Right lobe of liver (tissue), 6 donors: ENCODE data around the gene NARS2. TPM values are rescaled to one million over a fixed set of nuclear protein-coding genes. Genes with fewer than 3 reads are reported as not detected.
A peak's percentile ranks its signal among the peaks of the same experiment; 100 is the strongest.
"Not testable (repeated sequence)": the region's sequence is repeated elsewhere in the genome, so short reads cannot be mapped to it uniquely, and the experiment has no call there.

Experiments
- ATAC-seq, 4 donors: fragments of 200-7000 bp; cut with Tn5 transposase; one replicate each; pipeline ENCODE4 v1.9.1; 2020; ENCODE audit warnings: mild to moderate bottlenecking in 4 of 4, moderate library complexity in 4 of 4
- DNase-seq, 3 donors: peaks; one replicate each; pipeline ENCODE4 v3.0.0-alpha.2; 2020
- H3K27ac ChIP-seq, 3 donors: fragments of 200-600 bp; one replicate each; pipeline ENCODE4 v1.8.0; 2022
- H3K27me3 ChIP-seq, 2 donors: fragments of 200-600 bp; one replicate each; pipeline ENCODE4 v1.8.0; 2022
- H3K36me3 ChIP-seq, 4 donors: fragments of 200-600 bp; sonication (generic) in 1 of 4; one replicate each; pipeline versions ENCODE4 v1.5.1 to v1.8.0; 2017 to 2022; ENCODE audit warnings: control low read depth in 1 of 4
- H3K4me1 ChIP-seq, 4 donors: fragments of 200-600 bp; sonication (generic) in 1 of 4; one replicate each; pipeline versions ENCODE4 v1.5.1 to v1.8.0; 2017 to 2022; ENCODE audit warnings: control low read depth in 1 of 4
- H3K4me3 ChIP-seq, 3 donors: fragments of 200-600 bp; one replicate each; pipeline ENCODE4 v1.8.0; 2022
- H3K9me3 ChIP-seq, 4 donors: fragments of 200-600 bp; sonication (generic) in 1 of 4; one replicate each; pipeline versions ENCODE4 v1.5.1 to v1.8.0; 2017 to 2022; ENCODE audit warnings: control low read depth in 1 of 4
- CTCF ChIP-seq, 4 donors: fragments of 200-600 bp in 3 of 4; fragments of 450-650 bp in 1 of 4; IDR thresholded peaks; one replicate each; pipeline versions ENCODE4 v1.5.1 to v1.8.0; 2016 to 2022; ENCODE audit warnings: antibody characterized with exemption in 4 of 4, mild to moderate bottlenecking in 2 of 4
- POLR2A ChIP-seq: fragments of 450-650 bp; IDR thresholded peaks from one replicate; pipeline ENCODE4 v1.6.1; 2017; ENCODE audit warnings: antibody characterized with exemption, mild to moderate bottlenecking
- WGBS: methylation state at CpG from one replicate; pipeline ENCODE4 v1.1.6; 2018; ENCODE audit warnings: low coverage, low lambda C conversion rate; ENCODE audit not compliant: insufficient coverage; ENCODE audit errors: missing lambda C conversion rate; 5-methylcytosine and 5-hydroxymethylcytosine counted together
- intact Hi-C, 2 donors: fragments of 100-400 bp; cut with DNase I; formaldehyde crosslinking; loops; one replicate each; pipeline versions ENCODE4 v1.11.2 to v1.14.1; 2022
- total RNA-seq, 6 experiments: library from RNA; depleted of rRNA in 2 of 6; stranded (reverse); fragments of >200 nt in 2 of 6; fragmentation: NEBNext Ultra II Directional in 3 of 6; extraction: Animal tissue kit (Norgen Biotek cat#: 25700) in 3 of 6; gene quantifications; one replicate each; pipeline versions ENCODE4 v1.1.0 to v1.2.4, GENCODE V29; 2016 to 2023
- donor health status: DM: no; HTN: yes; CAD: no.
- donor health status: DM: no; HTN: no; CAD: no.
- donor health status: DM: no; HTN: no; CAD: no.
- donor health status: DM: no; HTN: yes; CAD: no.
- donor health status: DM: no; HTN: yes; CAD: no.

Gene NARS2
- total RNA-seq, 6 experiments from 2014 or later: 11.5 to 17.4 (median 14.0) TPM

DNA sequence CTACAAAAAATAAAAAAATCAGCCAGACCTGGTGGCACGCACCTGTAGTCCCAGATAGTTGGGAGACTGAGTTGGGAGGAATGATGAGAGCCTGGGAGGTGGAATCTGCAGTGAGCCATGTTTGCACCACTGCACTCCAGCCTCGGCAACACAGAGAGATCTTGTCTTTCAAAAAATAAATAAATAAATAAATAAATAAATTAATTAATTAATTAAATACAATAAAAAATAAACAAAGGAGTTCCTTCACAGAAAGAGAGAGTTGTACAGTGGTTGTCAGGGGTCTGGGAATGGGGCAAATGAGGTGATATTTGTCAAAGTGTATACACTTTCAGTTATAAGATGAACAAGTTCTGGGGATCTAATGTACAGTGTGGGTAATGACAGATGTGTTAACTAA is 107.3 kb downstream of the NARS2 start:
- 100% methylated on average over 2 of the region's 2 CpGs for WGBS
- Histone ChIP-seq H3K4me1 (no peaks in the 10 kb centered on the region), H3K27me3 (no peaks in the 10 kb centered on the region), H3K36me3 (no peaks in the 10 kb centered on the region), H3K27ac (no peak overlapping the region), H3K4me3 (no peak overlapping the region), H3K9me3 (no peaks in the 10 kb centered on the region)
- DNase-seq: no peak
- no peak for TF ChIP-seq CTCF (IDR thresholded peaks at IDR 0.05)
- TF ChIP-seq POLR2A: no peak
- intact Hi-C loops: no loop called here
- no peak for ATAC-seq

GRCh38 chr11:78465169-78465942 is 109.3 kb downstream of the NARS2 start:
- WGBS: 68% methylated on average over 9 of the region's 19 CpGs
- ATAC-seq: peak; percentile 20 to 58 (median 44)
- H3K27ac ChIP-seq: no peak overlapping the region

DNA sequence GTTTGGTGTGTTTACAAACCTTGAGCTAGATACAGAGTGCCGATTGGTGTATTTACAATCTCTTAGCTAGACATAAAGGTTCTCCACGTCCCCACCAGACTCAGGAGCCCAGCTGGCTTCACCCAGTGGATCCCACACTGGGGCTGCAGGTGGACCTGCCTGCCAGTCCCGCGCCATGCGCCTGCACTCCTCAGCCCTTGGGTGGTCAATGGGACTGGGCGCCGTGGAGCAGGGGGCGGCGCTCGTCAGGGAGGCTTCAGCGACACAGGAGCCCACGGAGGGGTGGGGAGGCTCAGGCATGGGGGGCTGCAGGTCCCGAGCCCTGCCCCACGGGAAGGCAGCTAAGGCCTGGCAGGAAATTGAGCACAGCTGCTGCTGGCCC is 109.9 kb downstream of the NARS2 start:
- DNase-seq, H3K4me3 ChIP-seq, H3K4me1 ChIP-seq, ATAC-seq, H3K27ac ChIP-seq, H3K27me3 ChIP-seq, H3K36me3 ChIP-seq, H3K9me3 ChIP-seq, intact Hi-C loops: not testable (repeated sequence)
- no CpG with 5 or more reads among the region's 14 CpGs for WGBS

More at GRCh38 chr11:78465169-78465942, 109.3 kb downstream of the NARS2 start:
- H3K4me1 ChIP-seq: no peaks in the 10 kb centered on the region
- no peaks in the 10 kb centered on the region for H3K27me3 ChIP-seq
- no peak overlapping the region for H3K4me3 ChIP-seq
- no peaks in the 10 kb centered on the region for H3K9me3 ChIP-seq
- TF ChIP-seq POLR2A (no peak), CTCF (IDR thresholded peaks at IDR 0.05) (no peak)
- H3K36me3 ChIP-seq: no peaks in the 10 kb centered on the region
- peak in 2 of 3 donors; percentile 22 to 51 for DNase-seq
- intact Hi-C loops: no loop called here

- Histone ChIP-seq H3K27me3 (no peaks in the 10 kb centered on the region), H3K4me3 (no peak overlapping the region), H3K36me3 (no peaks in the 10 kb centered on the region), H3K27ac (no peak overlapping the region), H3K4me1 (no peaks in the 10 kb centered on the region), H3K9me3 (no peaks in the 10 kb centered on the region)
- intact Hi-C loops: no loop called here
- ATAC-seq (no peak), DNase-seq (no peak)
- TF ChIP-seq CTCF (IDR thresholded peaks at IDR 0.05): no peak
- WGBS: 100% methylated on average over 1 of the region's 1 CpG
Observed at GRCh38 chr11:78460471-78460870, 114.2 kb downstream of the NARS2 start.

GRCh38 chr11:78459738-78460137 is 114.9 kb downstream of the NARS2 start:
- DNase-seq (no peak), ATAC-seq (no peak)
- no peak overlapping the region for H3K4me3 ChIP-seq
- no peaks in the 10 kb centered on the region for H3K4me1 ChIP-seq
- TF ChIP-seq POLR2A (no peak), CTCF (IDR thresholded peaks at IDR 0.05) (no peak)
- intact Hi-C loops: no loop called here
- H3K9me3 ChIP-seq: no peaks in the 10 kb centered on the region
- WGBS: 93% methylated on average over 4 of the region's 4 CpGs
- no peak overlapping the region for H3K27ac ChIP-seq
- H3K27me3 ChIP-seq: no peaks in the 10 kb centered on the region
- H3K36me3 ChIP-seq: no peaks in the 10 kb centered on the region
